ENCODE data around the gene IFT27. TPM values are rescaled to one million over a fixed set of nuclear protein-coding genes. Genes with fewer than 3 reads are reported as not detected.

The IFT27 gene
- total RNA-seq, 1 donor, result 17.6 TPM

DNA sequence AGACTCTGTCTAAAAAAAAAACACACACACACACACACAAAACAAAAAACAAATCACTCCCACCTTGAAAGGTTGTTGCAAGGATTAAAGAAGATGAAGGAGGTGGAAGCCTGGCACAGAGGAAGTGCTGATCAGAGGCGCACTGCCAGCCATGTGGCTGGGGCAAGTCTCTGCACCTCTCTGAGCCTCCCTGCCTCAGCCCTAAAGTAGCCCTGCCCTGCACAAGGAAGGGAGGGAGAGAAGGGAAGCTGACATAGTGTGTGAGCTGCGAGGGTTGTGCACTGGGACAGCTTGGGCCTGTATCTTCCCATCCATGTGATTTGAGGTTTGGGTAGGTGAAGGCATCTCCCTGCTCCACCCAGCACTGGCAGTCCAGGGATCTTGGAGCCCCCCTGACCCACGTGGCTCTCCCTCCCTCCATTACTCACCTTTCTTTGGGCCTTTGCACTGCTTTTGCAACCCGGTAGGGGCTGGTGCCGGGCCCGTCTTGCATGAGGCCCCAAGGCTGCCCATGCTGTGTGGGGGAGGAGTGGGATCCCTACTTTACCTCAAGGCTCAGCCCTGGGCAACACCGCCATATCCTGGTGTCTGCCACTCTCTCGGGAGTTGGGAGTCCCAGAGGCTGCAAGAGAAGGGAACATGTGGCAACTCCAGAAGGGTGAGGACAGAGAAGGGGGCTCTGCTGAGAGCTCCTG is 30.5 kb downstream of the IFT27 start:
- H3K4me3 ChIP-seq (ENCODE audit: low read depth, low read length), result no peak overlapping the region
- no peak for DNase-seq (ENCODE audit: low read depth)
- TF ChIP-seq, protein P1, sequence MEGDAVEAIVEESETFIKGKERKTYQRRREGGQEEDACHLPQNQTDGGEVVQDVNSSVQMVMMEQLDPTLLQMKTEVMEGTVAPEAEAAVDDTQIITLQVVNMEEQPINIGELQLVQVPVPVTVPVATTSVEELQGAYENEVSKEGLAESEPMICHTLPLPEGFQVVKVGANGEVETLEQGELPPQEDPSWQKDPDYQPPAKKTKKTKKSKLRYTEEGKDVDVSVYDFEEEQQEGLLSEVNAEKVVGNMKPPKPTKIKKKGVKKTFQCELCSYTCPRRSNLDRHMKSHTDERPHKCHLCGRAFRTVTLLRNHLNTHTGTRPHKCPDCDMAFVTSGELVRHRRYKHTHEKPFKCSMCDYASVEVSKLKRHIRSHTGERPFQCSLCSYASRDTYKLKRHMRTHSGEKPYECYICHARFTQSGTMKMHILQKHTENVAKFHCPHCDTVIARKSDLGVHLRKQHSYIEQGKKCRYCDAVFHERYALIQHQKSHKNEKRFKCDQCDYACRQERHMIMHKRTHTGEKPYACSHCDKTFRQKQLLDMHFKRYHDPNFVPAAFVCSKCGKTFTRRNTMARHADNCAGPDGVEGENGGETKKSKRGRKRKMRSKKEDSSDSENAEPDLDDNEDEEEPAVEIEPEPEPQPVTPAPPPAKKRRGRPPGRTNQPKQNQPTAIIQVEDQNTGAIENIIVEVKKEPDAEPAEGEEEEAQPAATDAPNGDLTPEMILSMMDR (IDR thresholded peaks at IDR 0.05; ENCODE audit: insufficient read depth, low read length), result no peak

DNA sequence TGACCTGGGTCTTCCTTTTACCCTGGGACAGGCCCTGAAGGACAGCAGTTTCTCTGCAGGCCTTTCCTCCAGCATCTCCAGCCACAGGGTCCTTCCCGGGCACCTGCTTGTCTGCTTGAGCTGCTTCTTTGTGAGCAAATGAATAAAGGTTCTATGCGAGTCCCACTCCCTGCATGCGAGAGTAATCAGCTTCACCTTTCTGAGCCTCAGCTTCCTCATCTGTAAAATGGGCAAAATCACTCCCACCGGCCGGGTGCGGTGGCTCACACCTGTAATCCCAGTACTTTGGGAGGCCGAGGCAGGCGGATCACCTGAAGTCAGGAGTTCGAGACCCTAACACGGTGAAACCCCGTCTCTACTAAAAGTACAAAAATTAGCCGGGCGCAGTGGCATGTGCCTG is 31.1 kb downstream of the IFT27 start:
- no peak overlapping the region for H3K4me3 ChIP-seq (ENCODE audit: low read depth, low read length)
- TF ChIP-seq, protein P1 (IDR thresholded peaks at IDR 0.05; ENCODE audit: insufficient read depth, low read length), result no peak
- no peak for DNase-seq (ENCODE audit: low read depth)

DNA sequence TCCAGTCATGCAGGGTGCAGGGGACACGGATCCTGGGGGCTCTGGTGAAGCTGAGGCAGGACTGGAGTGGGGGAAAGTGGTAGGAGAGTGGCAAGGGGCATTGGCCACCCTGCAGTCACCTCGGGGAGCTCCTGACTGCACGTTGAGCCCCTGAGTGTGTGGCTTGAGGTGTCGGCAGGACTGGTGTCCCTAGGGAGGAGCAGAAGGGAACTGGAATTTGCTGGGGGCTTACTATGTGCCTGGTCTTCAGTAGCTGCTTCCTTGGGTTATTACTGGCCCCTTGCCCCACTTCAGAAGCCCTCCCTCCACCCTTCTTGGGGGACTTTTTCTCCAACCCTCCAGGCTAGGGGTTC is 31.5 kb downstream of the IFT27 start:
- no peak for DNase-seq (ENCODE audit: low read depth)
- H3K4me3 ChIP-seq (ENCODE audit: low read depth, low read length), result no peak overlapping the region
- TF ChIP-seq, protein P1 (IDR thresholded peaks at IDR 0.05; ENCODE audit: insufficient read depth, low read length), result no peak

DNA sequence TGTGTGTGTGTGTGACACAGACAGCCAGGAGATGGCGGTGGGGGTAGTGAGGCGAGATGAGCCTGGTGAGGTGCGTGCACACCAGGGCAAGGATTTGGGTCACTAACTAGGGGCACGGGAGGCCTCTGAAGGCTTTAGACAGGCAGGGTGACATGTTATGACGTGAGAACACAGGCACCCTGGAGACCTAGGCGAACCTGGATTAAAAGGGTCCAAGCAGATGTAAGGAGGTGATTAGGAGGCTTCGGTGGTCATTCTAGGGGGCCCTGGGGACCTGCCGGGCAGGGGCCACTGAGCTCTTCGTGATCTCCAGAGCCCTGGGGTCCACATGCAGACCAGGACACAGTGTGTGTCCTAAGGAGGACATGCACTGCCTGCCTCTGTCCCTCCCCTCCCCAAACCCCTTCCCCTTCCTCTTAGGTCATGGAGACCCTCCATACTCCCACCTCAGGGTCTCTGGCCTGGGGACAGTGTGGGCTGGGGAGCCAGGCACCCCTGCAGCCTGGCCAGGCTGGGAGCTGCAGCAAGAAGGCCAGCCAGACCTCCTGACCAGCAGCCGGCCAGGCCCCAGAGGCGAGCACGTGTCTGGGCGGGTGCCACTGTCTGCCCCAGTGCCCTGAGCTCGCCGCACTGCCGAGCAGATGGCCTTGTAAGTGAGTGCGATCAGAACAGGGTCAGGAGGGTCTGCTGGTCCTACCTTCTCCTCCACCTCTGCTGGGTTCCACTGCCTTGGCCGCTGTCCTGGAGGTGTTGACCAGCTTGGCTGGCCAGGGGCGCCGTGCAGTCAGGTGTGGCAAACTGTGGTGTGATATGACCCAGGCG is 32.1 kb downstream of the IFT27 start:
- no peak for DNase-seq (ENCODE audit: low read depth)
- no peak overlapping the region for H3K4me3 ChIP-seq (ENCODE audit: low read depth, low read length)

DNA sequence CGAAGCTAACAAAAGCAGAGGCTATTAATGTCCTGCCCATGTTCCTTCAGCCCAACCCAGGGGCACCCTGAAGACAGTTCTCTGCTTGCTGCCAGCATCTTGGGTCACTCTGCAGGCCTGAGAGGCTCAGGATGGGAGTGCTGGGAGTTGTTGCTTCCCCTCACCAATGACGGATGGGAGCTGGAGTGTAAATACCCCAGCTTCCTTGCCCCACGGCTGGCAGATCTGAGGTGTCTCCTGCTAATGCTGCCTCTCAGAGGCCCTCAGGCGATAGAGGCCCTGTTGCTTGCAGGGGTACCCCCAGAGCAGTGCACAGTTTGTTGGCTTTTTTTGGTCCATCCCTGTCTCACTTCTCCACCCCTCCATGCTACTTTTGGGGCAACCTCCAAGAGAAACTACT is 32.9 kb downstream of the IFT27 start:
- no peak for DNase-seq (ENCODE audit: low read depth)
- H3K4me3 ChIP-seq (ENCODE audit: low read depth, low read length), result no peak overlapping the region
- TF ChIP-seq, protein P1 (IDR thresholded peaks at IDR 0.05; ENCODE audit: insufficient read depth, low read length), result no peak

More for the DNA sequence above, 32.1 kb downstream of the IFT27 start:
- TF ChIP-seq, protein P1 (IDR thresholded peaks at IDR 0.05; ENCODE audit: insufficient read depth, low read length), result no peak

DNA sequence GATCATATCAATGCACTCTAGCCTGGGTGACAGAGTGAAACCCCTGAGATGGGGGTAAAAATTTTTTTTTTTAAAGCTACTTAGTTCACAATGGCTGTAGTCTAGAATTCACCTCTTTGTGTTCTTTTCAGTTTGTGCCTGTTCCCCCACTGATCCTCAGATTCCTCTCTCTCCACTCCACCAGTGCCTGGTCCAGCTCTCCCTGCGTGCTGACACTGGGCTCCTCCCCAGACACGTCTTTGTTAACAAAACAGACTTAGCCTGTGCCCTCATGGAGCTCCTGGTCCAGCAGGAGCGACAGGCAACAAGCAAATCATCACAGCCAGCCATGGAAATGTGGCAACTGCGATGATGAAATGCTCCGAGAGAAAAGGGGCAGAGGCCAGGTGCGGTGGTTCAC is 34.0 kb downstream of the IFT27 start:
- no peak overlapping the region for H3K4me3 ChIP-seq (ENCODE audit: low read depth, low read length)
- no peak for DNase-seq (ENCODE audit: low read depth)
- TF ChIP-seq, protein P1 (IDR thresholded peaks at IDR 0.05; ENCODE audit: insufficient read depth, low read length), result no peak
